Neural cell (in vitro differentiated cells): ENCODE results near the gene CHCHD3.

Experiments used
- EP300 ChIP-seq: fragments of 450-650 bp; conservative IDR thresholded peaks from 2 replicates; pipeline ENCODE4 v1.6.1; 2014; ENCODE audit warnings: antibody characterized with exemption, mild to moderate bottlenecking, moderate library complexity; ENCODE audit not compliant: poor library complexity, severe bottlenecking
- EZH2 ChIP-seq: fragments of 200-600, 300-800 bp; shearing (Covaris generic), sonication (generic); IDR thresholded peaks from 2 replicates; pipeline ENCODE4 v1.6.1; 2014; ENCODE audit warnings: antibody characterized with exemption, low read length, borderline replicate concordance, mild to moderate bottlenecking; ENCODE audit not compliant: insufficient read depth, poor library complexity, severe bottlenecking
- MXI1 ChIP-seq: fragments of 450-650 bp; conservative IDR thresholded peaks from 2 replicates; pipeline ENCODE4 v1.6.1; 2014; ENCODE audit warnings: antibody characterized with exemption, mild to moderate bottlenecking; ENCODE audit not compliant: poor library complexity, severe bottlenecking
- POLR2AphosphoS5 ChIP-seq: IDR thresholded peaks from 2 replicates; pipeline ENCODE4 v1.6.1; 2012
- REST ChIP-seq: IDR thresholded peaks from 2 replicates; pipeline ENCODE4 v1.6.1; 2012; ENCODE audit warnings: borderline replicate concordance
- SMC3 ChIP-seq: fragments of 450-650 bp; conservative IDR thresholded peaks from 2 replicates; pipeline ENCODE4 v1.6.1; 2014; ENCODE audit warnings: antibody characterized with exemption, mild to moderate bottlenecking, moderate library complexity; ENCODE audit not compliant: poor library complexity
- TAF1 ChIP-seq: IDR thresholded peaks from 2 replicates; pipeline ENCODE4 v1.6.1; 2012; ENCODE audit warnings: low read depth
- TF ChIP-seq, protein P1 (sequence below): fragments of 450-650 bp; IDR thresholded peaks from 2 replicates; pipeline ENCODE4 v1.5.1; 2014; ENCODE audit warnings: antibody characterized with exemption, mild to moderate bottlenecking, moderate library complexity; ENCODE audit not compliant: poor library complexity, severe bottlenecking

DNA sequence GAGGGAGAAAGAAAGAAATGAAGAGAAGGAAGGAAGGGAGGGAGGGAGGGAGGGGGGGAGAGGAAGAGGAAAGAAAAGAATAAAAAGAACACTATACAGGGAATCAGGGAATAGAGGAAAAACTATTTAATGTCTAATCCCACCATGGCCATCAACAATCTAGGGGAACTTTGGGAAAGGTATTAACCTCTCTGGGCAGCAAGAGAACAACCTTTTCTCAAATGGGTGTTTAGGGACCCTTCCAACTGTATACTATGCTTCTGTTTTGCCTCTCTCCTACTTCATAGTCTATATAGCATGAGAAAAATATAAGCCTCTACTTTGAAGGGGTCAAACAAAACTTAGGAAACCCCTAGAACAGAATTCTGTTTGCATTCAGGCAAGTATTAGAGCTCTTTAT, 54.5 kb downstream of the CHCHD3 start:
- TF ChIP-seq, protein P1, sequence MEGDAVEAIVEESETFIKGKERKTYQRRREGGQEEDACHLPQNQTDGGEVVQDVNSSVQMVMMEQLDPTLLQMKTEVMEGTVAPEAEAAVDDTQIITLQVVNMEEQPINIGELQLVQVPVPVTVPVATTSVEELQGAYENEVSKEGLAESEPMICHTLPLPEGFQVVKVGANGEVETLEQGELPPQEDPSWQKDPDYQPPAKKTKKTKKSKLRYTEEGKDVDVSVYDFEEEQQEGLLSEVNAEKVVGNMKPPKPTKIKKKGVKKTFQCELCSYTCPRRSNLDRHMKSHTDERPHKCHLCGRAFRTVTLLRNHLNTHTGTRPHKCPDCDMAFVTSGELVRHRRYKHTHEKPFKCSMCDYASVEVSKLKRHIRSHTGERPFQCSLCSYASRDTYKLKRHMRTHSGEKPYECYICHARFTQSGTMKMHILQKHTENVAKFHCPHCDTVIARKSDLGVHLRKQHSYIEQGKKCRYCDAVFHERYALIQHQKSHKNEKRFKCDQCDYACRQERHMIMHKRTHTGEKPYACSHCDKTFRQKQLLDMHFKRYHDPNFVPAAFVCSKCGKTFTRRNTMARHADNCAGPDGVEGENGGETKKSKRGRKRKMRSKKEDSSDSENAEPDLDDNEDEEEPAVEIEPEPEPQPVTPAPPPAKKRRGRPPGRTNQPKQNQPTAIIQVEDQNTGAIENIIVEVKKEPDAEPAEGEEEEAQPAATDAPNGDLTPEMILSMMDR = no peak
- no peak for TF ChIP-seq POLR2AphosphoS5
- TF ChIP-seq REST = no peak
- TF ChIP-seq EP300 = no peak
- no peak for TF ChIP-seq EZH2
- TF ChIP-seq MXI1 = no peak
- TF ChIP-seq SMC3 = no peak
- TF ChIP-seq TAF1 = no peak
